ENCODE data around the gene VWC2L.

Gene VWC2L

DNA sequence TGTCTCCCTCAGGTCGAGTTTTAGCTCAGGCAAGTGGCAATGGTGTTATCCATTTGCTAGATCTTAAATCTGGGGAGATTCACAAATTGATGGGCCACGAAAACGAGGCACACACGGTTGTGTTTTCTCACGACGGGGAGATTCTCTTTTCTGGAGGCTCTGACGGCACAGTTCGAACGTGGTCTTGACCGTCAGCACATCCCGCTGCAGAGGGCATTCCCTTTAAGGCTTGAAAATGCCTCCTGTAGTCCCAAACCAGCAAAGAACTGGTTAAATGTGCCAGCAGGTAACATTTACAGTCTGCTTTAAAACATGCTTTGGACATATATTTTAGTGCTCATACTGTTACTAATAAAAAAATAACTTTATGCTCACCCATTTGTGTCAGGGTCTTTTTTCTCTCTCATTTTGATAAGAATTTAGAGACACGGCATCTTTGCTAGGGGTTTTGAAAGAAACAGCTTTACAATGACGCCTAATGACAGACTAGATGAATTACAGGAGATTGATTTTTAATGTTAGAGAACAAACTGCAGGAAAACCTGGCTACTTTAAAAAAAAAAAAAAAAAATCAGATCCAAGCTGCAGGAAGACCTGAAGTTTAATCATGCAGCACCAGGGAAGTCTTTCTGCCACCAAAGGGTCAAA is 602 bp upstream of the VWC2L start:
- TF ChIP-seq, protein P1, sequence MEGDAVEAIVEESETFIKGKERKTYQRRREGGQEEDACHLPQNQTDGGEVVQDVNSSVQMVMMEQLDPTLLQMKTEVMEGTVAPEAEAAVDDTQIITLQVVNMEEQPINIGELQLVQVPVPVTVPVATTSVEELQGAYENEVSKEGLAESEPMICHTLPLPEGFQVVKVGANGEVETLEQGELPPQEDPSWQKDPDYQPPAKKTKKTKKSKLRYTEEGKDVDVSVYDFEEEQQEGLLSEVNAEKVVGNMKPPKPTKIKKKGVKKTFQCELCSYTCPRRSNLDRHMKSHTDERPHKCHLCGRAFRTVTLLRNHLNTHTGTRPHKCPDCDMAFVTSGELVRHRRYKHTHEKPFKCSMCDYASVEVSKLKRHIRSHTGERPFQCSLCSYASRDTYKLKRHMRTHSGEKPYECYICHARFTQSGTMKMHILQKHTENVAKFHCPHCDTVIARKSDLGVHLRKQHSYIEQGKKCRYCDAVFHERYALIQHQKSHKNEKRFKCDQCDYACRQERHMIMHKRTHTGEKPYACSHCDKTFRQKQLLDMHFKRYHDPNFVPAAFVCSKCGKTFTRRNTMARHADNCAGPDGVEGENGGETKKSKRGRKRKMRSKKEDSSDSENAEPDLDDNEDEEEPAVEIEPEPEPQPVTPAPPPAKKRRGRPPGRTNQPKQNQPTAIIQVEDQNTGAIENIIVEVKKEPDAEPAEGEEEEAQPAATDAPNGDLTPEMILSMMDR (conservative IDR thresholded peaks at IDR 0.05): peak; percentile 71

DNA sequence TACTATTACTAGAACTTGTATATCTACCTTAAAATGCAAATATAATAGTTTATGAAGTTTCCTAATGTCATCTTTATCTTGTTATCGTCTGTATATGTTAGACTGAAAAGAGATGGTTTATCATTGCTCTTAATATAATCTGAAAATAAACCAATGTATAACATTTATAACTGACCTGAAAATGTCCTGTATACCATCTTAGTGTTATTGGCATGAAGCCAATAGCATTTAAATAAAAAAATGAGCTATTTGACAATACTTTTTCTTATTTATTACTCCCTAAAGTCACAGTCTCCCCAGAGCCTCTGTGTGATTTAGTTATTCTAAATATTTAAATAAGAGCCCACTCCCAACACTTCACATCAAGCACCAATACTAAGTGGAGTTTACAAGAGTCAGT is 1.8 kb downstream of the VWC2L start:
- TF ChIP-seq, protein P1 (conservative IDR thresholded peaks at IDR 0.05): no peak
- H3K27ac ChIP-seq: no peak overlapping the region

More for the DNA sequence above, 602 bp upstream of the VWC2L start:
- peak overlapping the region; percentile 31; the same call in 1 of the 2 replicates for H3K27ac ChIP-seq

GRCh38 chr2:214436470-214436869 is 25.6 kb downstream of the VWC2L start:
- no peak overlapping the region for H3K27ac ChIP-seq
- TF ChIP-seq, protein P1 (conservative IDR thresholded peaks at IDR 0.05): no peak

DNA sequence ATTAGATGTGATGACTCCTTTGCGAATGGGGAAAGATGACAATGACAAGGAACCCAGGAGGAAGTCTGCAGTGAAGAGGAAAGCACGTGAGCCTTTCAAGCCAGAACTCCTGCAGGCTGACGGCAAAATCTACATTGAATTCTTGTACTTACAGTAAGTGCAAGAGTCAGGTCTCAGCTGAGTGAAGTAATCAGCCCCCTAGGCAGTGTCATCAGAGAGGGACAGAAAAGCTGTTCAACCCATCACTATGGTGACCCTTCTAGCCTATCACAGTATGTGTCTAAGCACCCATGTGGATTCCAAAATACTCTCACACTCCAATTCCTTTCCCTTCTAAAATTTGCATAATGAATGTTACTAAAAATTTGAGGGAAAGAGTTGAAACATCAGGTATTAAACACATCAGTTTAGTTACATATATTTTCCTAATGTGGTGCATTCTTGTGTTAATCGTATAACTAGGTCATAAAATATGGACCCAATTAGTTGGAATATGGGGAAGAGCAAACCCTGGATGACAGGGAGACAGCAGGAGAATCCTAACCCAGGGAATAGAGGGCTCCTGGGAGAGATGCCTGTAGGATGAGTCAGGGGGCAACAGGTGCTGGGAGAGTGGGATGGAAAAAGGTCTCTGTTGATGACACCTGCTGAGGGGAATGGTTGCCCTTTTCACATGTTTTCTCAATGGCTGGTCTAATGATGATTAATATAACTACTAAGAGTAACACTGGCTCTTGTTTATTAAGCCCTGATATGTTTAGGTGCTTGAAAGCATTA is 39.5 kb downstream of the VWC2L start:
- H3K27ac ChIP-seq: no peak overlapping the region
- TF ChIP-seq, protein P1 (conservative IDR thresholded peaks at IDR 0.05): no peak

GRCh38 chr2:214451516-214452275 is 40.8 kb downstream of the VWC2L start:
- H3K27ac ChIP-seq: no peak overlapping the region
- TF ChIP-seq, protein P1 (conservative IDR thresholded peaks at IDR 0.05): no peak

- TF ChIP-seq, protein P1 (conservative IDR thresholded peaks at IDR 0.05): no peak
- H3K27ac ChIP-seq: no peak overlapping the region
These were observed 54.7 kb downstream of the VWC2L start for GRCh38 chr2:214465363-214466146.

Measured in VCaP (cell line).